Limb (tissue), 2 donors: ENCODE results near the gene ZNF586.
"Not testable (repeated sequence)": the region's sequence is repeated elsewhere in the genome, so short reads cannot be mapped to it uniquely, and the experiment has no call there.

Experiments
- DNase-seq, 2 donors: peaks; one replicate each; pipeline ENCODE4 v3.0.0-alpha.2; 2016; ENCODE audit errors: extremely low spot score in 2 of 2

The ZNF586 gene

GRCh38 chr19:57769345-57770131 is at the start of gene ZNF586:
Gene ZNF586 (plus strand): TSS chr19:57769676. CDS start chr19:57769843, 167 bp downstream.
- peak; percentile 87 to 89 for DNase-seq

GRCh38 chr19:57719901-57720519 is 49.5 kb upstream of the ZNF586 start:
- DNase-seq, result no peak

- DNase-seq, result no peak
Observed at GRCh38 chr19:57720878-57721277, 48.6 kb upstream of the ZNF586 start.

GRCh38 chr19:57738320-57738719 is 31.2 kb upstream of the ZNF586 start:
- peak; percentile 29 to 43 for DNase-seq

- DNase-seq, result not testable (repeated sequence)
Observed at GRCh38 chr19:57738770-57739169, 30.7 kb upstream of the ZNF586 start.

- DNase-seq, result peak; percentile 87 to 93
Observed at GRCh38 chr19:57746580-57747471, 22.6 kb upstream of the ZNF586 start, which contains the start of gene ZNF776. Gene ZNF776 (plus strand): TSS chr19:57746815. CDS start chr19:57747059, 244 bp downstream.

GRCh38 chr19:57747472-57747807 is 22.0 kb upstream of the ZNF586 start:
- DNase-seq, result no peak

- DNase-seq, result no peak
Observed at GRCh38 chr19:57748029-57748428, 21.4 kb upstream of the ZNF586 start.

GRCh38 chr19:57754091-57754673 is 15.3 kb upstream of the ZNF586 start:
- no peak for DNase-seq

GRCh38 chr19:57755031-57755430 is 14.4 kb upstream of the ZNF586 start:
- no peak for DNase-seq

GRCh38 chr19:57757941-57758340 is 11.5 kb upstream of the ZNF586 start:
- DNase-seq, result no peak

GRCh38 chr19:57759096-57759495 is 10.4 kb upstream of the ZNF586 start:
- DNase-seq, result no peak

GRCh38 chr19:57771417-57771816 is 1.9 kb downstream of the ZNF586 start:
- no peak for DNase-seq

GRCh38 chr19:57773488-57773887 is 4.0 kb downstream of the ZNF586 start:
- DNase-seq, result no peak

GRCh38 chr19:57776764-57777296 is 7.4 kb downstream of the ZNF586 start:
- DNase-seq, result no peak

- DNase-seq, result no peak
Observed at GRCh38 chr19:57778336-57778735, 8.9 kb downstream of the ZNF586 start.

- DNase-seq, result no peak
Observed at GRCh38 chr19:57779220-57779845, 9.9 kb downstream of the ZNF586 start.

- DNase-seq, result no peak
Observed at GRCh38 chr19:57786286-57786685, 16.8 kb downstream of the ZNF586 start.

- DNase-seq, result no peak
Observed at GRCh38 chr19:57786906-57787305, 17.4 kb downstream of the ZNF586 start.

- no peak for DNase-seq
Observed at GRCh38 chr19:57788114-57788692, 18.7 kb downstream of the ZNF586 start.
